KMS-11 (cell line): ENCODE results near the gene MYH11.
"Not testable (repeated sequence)": the region's sequence is repeated elsewhere in the genome, so short reads cannot be mapped to it uniquely, and the experiment has no call there.

Experiments
- H2AFZ ChIP-seq: fragments of 200-600 bp; sonication (generic); 2 replicates; pipeline ENCODE4 v1.6.1; 2016; ENCODE audit warnings: antibody characterized with exemption, mixed run types, low read depth
- H3K27ac ChIP-seq: fragments of 200-600 bp; sonication (generic); 2 replicates; pipeline ENCODE4 v1.6.1; 2016; ENCODE audit warnings: mild to moderate bottlenecking, mixed run types
- H3K27me3 ChIP-seq: fragments of 200-600 bp; sonication (generic); 2 replicates; pipeline ENCODE4 v1.6.1; 2017; ENCODE audit warnings: mild to moderate bottlenecking, low read depth, mixed run types, moderate library complexity; ENCODE audit not compliant: insufficient read depth
- H3K36me3 ChIP-seq: fragments of 200-600 bp; sonication (generic); 2 replicates; pipeline ENCODE4 v1.6.1; 2017; ENCODE audit warnings: mild to moderate bottlenecking, mixed run types; ENCODE audit not compliant: insufficient read depth
- H3K4me1 ChIP-seq: fragments of 200-600 bp; sonication (generic); 2 replicates; pipeline ENCODE4 v1.6.1; 2016; ENCODE audit warnings: mild to moderate bottlenecking, low read depth, mixed run types; ENCODE audit not compliant: poor library complexity, severe bottlenecking
- H3K4me2 ChIP-seq: fragments of 200-600 bp; sonication (generic); 2 replicates; pipeline ENCODE4 v1.7.0; 2016; ENCODE audit warnings: mild to moderate bottlenecking, mixed run types
- H3K4me3 ChIP-seq: fragments of 200-600 bp; sonication (generic); IDR thresholded peaks from 2 replicates; pipeline ENCODE4 v1.6.1; 2017; ENCODE audit warnings: low read depth, low read length, mixed read lengths; ENCODE audit not compliant: insufficient read depth
- H3K79me2 ChIP-seq: fragments of 200-600 bp; sonication (generic); 2 replicates; pipeline ENCODE4 v1.6.1; 2016; ENCODE audit warnings: low read depth, mixed run types; ENCODE audit not compliant: insufficient read depth
- H3K9ac ChIP-seq: fragments of 200-600 bp; sonication (generic); 2 replicates; pipeline ENCODE4 v1.6.1; 2016; ENCODE audit warnings: mild to moderate bottlenecking, mixed run types
- H4K20me1 ChIP-seq: fragments of 200-600 bp; sonication (generic); 2 replicates; pipeline ENCODE4 v1.6.1; 2016; ENCODE audit warnings: mild to moderate bottlenecking, mixed run types; ENCODE audit not compliant: insufficient read depth
- TF ChIP-seq, protein P1 (sequence below): fragments of 200-600 bp; sonication (generic); conservative IDR thresholded peaks from 2 replicates; pipeline ENCODE4 v1.6.1; 2017; ENCODE audit warnings: low read depth, mild to moderate bottlenecking, antibody characterized with exemption, low read length, moderate library complexity, mixed read lengths

The MYH11 gene

GRCh38 chr16:15854906-15855703 is 1.7 kb downstream of the MYH11 start:
- peak overlapping the region; percentile 76 for H3K4me2 ChIP-seq
- no peaks in the 10 kb centered on the region for H3K79me2 ChIP-seq
- no peak overlapping the region for H3K27ac ChIP-seq
- H3K27me3 ChIP-seq: peaks cover 16% of the 10 kb centered on the region; the same call in 1 of the 2 replicates
- H3K36me3 ChIP-seq: no peaks in the 10 kb centered on the region
- no peaks in the 10 kb centered on the region for H4K20me1 ChIP-seq
- H3K9ac ChIP-seq: no peak overlapping the region
- H3K4me1 ChIP-seq: peaks cover 29% of the 10 kb centered on the region
- peak overlapping the region; percentile 34 for H2AFZ ChIP-seq
- H3K4me3 ChIP-seq: no peak overlapping the region
- TF ChIP-seq, protein P1, sequence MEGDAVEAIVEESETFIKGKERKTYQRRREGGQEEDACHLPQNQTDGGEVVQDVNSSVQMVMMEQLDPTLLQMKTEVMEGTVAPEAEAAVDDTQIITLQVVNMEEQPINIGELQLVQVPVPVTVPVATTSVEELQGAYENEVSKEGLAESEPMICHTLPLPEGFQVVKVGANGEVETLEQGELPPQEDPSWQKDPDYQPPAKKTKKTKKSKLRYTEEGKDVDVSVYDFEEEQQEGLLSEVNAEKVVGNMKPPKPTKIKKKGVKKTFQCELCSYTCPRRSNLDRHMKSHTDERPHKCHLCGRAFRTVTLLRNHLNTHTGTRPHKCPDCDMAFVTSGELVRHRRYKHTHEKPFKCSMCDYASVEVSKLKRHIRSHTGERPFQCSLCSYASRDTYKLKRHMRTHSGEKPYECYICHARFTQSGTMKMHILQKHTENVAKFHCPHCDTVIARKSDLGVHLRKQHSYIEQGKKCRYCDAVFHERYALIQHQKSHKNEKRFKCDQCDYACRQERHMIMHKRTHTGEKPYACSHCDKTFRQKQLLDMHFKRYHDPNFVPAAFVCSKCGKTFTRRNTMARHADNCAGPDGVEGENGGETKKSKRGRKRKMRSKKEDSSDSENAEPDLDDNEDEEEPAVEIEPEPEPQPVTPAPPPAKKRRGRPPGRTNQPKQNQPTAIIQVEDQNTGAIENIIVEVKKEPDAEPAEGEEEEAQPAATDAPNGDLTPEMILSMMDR: no peak

GRCh38 chr16:15854061-15854460 is 2.8 kb downstream of the MYH11 start:
- no peak overlapping the region for H3K4me3 ChIP-seq
- H3K36me3 ChIP-seq: no peaks in the 10 kb centered on the region
- H3K27me3 ChIP-seq: peaks cover 16% of the 10 kb centered on the region; the same call in 1 of the 2 replicates
- H4K20me1 ChIP-seq: no peaks in the 10 kb centered on the region
- H3K9ac ChIP-seq: no peak overlapping the region
- H3K4me2 ChIP-seq: no peak overlapping the region
- H3K27ac ChIP-seq: no peak overlapping the region
- TF ChIP-seq, protein P1: no peak
- H2AFZ ChIP-seq: no peak overlapping the region
- peaks cover 29% of the 10 kb centered on the region for H3K4me1 ChIP-seq
- H3K79me2 ChIP-seq: no peaks in the 10 kb centered on the region

DNA sequence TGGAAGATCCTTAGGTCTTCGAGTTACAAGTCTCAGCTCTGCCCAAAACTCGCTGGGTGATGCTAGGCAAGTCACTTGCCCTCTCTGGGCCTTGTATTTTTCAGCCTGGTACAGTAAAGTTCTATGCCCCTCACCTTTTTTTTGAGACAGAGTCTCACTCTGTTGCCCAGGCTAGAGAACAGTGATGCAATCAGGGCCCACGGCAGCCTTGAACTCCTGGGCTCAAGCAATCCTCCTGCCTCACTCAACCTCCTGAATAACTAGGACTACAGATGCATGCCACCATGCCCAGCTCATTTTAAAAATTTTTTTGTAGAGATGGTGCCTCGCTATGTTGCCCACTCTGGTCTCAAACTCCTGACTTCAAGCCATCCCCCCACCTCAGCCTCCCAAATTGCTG is 3.8 kb downstream of the MYH11 start:
- Histone ChIP-seq H3K4me1 (peaks cover 29% of the 10 kb centered on the region), H3K36me3 (no peaks in the 10 kb centered on the region), H3K4me3 (no peak overlapping the region), H2AFZ (no peak overlapping the region), H4K20me1 (no peaks in the 10 kb centered on the region), H3K27ac (no peak overlapping the region), H3K9ac (no peak overlapping the region), H3K79me2 (no peaks in the 10 kb centered on the region), H3K27me3 (peaks cover 16% of the 10 kb centered on the region; the same call in 1 of the 2 replicates), H3K4me2 (no peak overlapping the region)
- TF ChIP-seq, protein P1: no peak

DNA sequence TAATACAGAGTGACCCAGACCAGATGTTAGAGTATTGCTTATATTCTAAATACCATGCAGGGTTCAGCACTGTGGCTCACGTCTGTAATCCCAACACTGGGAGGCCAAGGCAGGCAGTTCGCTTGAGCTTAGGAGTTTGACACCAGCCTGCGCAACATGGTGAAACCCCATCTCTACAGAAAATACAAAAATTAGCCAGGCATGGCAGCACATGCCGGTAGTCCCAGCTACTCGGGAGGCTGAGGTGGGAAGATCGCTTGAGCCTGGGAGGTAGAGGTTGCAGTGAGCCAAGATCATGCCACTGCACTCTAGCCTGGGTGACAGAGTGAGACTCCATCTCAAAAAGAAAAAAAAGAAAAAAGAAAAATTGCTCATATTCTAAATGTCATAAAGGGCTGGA is 6.3 kb downstream of the MYH11 start:
- not testable (repeated sequence) for H3K4me2 ChIP-seq, H3K27me3 ChIP-seq, H3K79me2 ChIP-seq, H2AFZ ChIP-seq, H3K36me3 ChIP-seq, H3K27ac ChIP-seq, H4K20me1 ChIP-seq, H3K4me3 ChIP-seq, H3K4me1 ChIP-seq, H3K9ac ChIP-seq
